Panc1 (cell line): ENCODE measurements around the gene DSCAML1. TPM values are rescaled to one million over a fixed set of nuclear protein-coding genes. Genes with fewer than 3 reads are reported as not detected.

ENCODE experiments used
- ATAC-seq: fragments of 200-7000 bp; cut with Tn5 transposase; 2 replicates; pipeline ENCODE4 v1.9.1; 2020; ENCODE audit warnings: mild to moderate bottlenecking, moderate library complexity
- BruUV-seq: library from RNA; stranded (reverse); fragments of 400-500 nt; replicated peaks from 2 replicates; lab custom pipeline; 2021; lab: Mats Ljungman, UMichigan
- CTCF ChIA-PET: fragments of 300-600 bp; sonication (Branson Sonifier 250); formaldehyde crosslinking; loops from one replicate; lab custom pipeline; 2022; ENCODE audit warnings: antibody characterized with exemption; lab: Charles Lee
- POLR2A ChIA-PET: fragments of 300-600 bp; sonication (Branson Sonifier 250); formaldehyde crosslinking; loops from one replicate; lab custom pipeline; 2022; ENCODE audit warnings: antibody characterized with exemption; lab: Charles Lee
- DNase-seq: peaks from one replicate; pipeline ENCODE4 v3.0.0-alpha.2; 2010; ENCODE audit warnings: low read depth, low spot score
- H3K27ac ChIP-seq: 2 replicates; pipeline ENCODE4 v1.5.1; 2011; ENCODE audit warnings: mild to moderate bottlenecking, low read length, inconsistent platforms
- H3K27me3 ChIP-seq: fragments of 200-500 bp; sonication (Bioruptor generic); 2 replicates; pipeline ENCODE4 v1.6.0; 2014; ENCODE audit warnings: low read length, inconsistent platforms; ENCODE audit not compliant: control insufficient read depth, insufficient read depth
- H3K36me3 ChIP-seq: fragments of 200-500 bp; sonication (Bioruptor generic); 2 replicates; pipeline ENCODE4 v1.5.1; 2014; ENCODE audit warnings: inconsistent platforms, mild to moderate bottlenecking, low read length, moderate library complexity; ENCODE audit not compliant: control insufficient read depth, insufficient read depth
- H3K4me1 ChIP-seq: 2 replicates; pipeline ENCODE4 v1.5.1; 2011; ENCODE audit warnings: inconsistent platforms, mild to moderate bottlenecking, low read length, moderate library complexity; ENCODE audit not compliant: control insufficient read depth, insufficient read depth
- H3K4me3 ChIP-seq, 2 experiments: 2 replicates each; pipeline ENCODE4 v1.5.1; 2011 to 2012; ENCODE audit warnings: low read depth in 2 of 2, low read length in 2 of 2, mild to moderate bottlenecking in 2 of 2, inconsistent platforms in 1 of 2, moderate library complexity in 1 of 2
- H3K9me3 ChIP-seq: fragments of 200-500 bp; sonication (Bioruptor generic); 2 replicates; pipeline ENCODE4 v1.5.1; 2014; ENCODE audit warnings: low read depth, mild to moderate bottlenecking, inconsistent platforms, low read length, moderate library complexity; ENCODE audit not compliant: control insufficient read depth, insufficient read depth
- POLR2AphosphoS5 ChIP-seq: IDR thresholded peaks from 2 replicates; pipeline ENCODE4 v1.6.1; 2012; ENCODE audit warnings: mild to moderate bottlenecking, low read depth, low read length, moderate library complexity
- SIN3A ChIP-seq: IDR thresholded peaks from 2 replicates; pipeline ENCODE4 v1.6.1; 2012; ENCODE audit warnings: low read depth, mild to moderate bottlenecking, low read length, moderate library complexity, borderline replicate concordance; ENCODE audit not compliant: insufficient read depth
- TCF7L2 ChIP-seq: IDR thresholded peaks from 2 replicates; pipeline ENCODE4 v1.6.1; 2011; ENCODE audit warnings: mild to moderate bottlenecking, low read depth, low read length, inconsistent platforms
- in situ Hi-C: cut with HindIII; loops from 2 replicates; pipeline ENCODE4 v1.10.0; 2016; ENCODE audit warnings: low sequenced_read_pairs, low pct_unique_long_range_greater_than_20kb
- intact Hi-C: fragments of 100-400 bp; cut with micrococcal nuclease; formaldehyde crosslinking; loops from one replicate; pipeline ENCODE4 v1.10.0; 2022; ENCODE audit not compliant: unreplicated experiment
- total RNA-seq: library from RNA; stranded (reverse); gene quantifications from one replicate; pipeline ENCODE4 v1.2.1, GENCODE V29; 2021; ENCODE audit not compliant: unreplicated experiment
- TF ChIP-seq, protein P1 (sequence below): fragments of 450-650 bp; IDR thresholded peaks from 2 replicates; pipeline ENCODE4 v1.5.1; 2017; ENCODE audit warnings: mild to moderate bottlenecking
- TF ChIP-seq, protein P2 (sequence below), 2 experiments: IDR thresholded peaks; 2 replicates each; pipeline ENCODE4 v1.6.1; 2011 to 2012; ENCODE audit warnings: low read depth in 2 of 2, control low read depth in 1 of 2, low read length in 1 of 2, mild to moderate bottlenecking in 1 of 2, moderate library complexity in 1 of 2; ENCODE audit not compliant: insufficient read depth in 1 of 2

The DSCAML1 gene
- total RNA-seq, 1 experiment from 2014 or later = 1.6 TPM

DNA sequence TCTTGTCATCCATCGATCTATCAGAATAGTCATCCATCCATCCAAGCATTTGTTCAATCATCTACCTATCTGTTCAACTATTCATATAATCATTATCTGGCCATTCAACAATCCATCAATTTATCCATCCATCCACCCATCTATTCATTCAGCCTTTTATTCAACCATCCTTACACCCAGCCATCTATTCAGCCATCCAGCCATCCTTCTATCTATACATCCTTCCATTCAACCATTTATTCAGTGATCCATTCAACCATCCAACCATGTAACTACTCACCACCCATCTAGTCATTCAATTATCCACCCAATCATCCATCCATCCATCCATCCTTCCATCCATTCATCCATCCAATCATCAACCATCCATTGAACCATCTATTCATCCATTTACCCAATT lies 362.5 kb downstream of the DSCAML1 start:
- no peak overlapping the region for H3K4me3 ChIP-seq
- CTCF ChIA-PET = no interaction called here
- no peak overlapping the region for H3K27ac ChIP-seq
- BruUV-seq = no TSS peak
- intact Hi-C loops = no loop called here
- H3K36me3 ChIP-seq = no peaks in the 10 kb centered on the region
- no peak for DNase-seq
- in situ Hi-C loops = loop anchor here (25.0 kb wide), 1 partner anchor 378 kb away; the partner anchor contains the start of gene FXYD2
- POLR2A ChIA-PET = no interaction called here
- TF ChIP-seq SIN3A = no peak
- TF ChIP-seq, protein P1, sequence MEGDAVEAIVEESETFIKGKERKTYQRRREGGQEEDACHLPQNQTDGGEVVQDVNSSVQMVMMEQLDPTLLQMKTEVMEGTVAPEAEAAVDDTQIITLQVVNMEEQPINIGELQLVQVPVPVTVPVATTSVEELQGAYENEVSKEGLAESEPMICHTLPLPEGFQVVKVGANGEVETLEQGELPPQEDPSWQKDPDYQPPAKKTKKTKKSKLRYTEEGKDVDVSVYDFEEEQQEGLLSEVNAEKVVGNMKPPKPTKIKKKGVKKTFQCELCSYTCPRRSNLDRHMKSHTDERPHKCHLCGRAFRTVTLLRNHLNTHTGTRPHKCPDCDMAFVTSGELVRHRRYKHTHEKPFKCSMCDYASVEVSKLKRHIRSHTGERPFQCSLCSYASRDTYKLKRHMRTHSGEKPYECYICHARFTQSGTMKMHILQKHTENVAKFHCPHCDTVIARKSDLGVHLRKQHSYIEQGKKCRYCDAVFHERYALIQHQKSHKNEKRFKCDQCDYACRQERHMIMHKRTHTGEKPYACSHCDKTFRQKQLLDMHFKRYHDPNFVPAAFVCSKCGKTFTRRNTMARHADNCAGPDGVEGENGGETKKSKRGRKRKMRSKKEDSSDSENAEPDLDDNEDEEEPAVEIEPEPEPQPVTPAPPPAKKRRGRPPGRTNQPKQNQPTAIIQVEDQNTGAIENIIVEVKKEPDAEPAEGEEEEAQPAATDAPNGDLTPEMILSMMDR = no peak
- TF ChIP-seq POLR2AphosphoS5 = no peak
- TF ChIP-seq, protein P2, sequence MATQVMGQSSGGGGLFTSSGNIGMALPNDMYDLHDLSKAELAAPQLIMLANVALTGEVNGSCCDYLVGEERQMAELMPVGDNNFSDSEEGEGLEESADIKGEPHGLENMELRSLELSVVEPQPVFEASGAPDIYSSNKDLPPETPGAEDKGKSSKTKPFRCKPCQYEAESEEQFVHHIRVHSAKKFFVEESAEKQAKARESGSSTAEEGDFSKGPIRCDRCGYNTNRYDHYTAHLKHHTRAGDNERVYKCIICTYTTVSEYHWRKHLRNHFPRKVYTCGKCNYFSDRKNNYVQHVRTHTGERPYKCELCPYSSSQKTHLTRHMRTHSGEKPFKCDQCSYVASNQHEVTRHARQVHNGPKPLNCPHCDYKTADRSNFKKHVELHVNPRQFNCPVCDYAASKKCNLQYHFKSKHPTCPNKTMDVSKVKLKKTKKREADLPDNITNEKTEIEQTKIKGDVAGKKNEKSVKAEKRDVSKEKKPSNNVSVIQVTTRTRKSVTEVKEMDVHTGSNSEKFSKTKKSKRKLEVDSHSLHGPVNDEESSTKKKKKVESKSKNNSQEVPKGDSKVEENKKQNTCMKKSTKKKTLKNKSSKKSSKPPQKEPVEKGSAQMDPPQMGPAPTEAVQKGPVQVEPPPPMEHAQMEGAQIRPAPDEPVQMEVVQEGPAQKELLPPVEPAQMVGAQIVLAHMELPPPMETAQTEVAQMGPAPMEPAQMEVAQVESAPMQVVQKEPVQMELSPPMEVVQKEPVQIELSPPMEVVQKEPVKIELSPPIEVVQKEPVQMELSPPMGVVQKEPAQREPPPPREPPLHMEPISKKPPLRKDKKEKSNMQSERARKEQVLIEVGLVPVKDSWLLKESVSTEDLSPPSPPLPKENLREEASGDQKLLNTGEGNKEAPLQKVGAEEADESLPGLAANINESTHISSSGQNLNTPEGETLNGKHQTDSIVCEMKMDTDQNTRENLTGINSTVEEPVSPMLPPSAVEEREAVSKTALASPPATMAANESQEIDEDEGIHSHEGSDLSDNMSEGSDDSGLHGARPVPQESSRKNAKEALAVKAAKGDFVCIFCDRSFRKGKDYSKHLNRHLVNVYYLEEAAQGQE (IDR thresholded peaks at IDR 0.05; ENCODE audit: insufficient read depth in 1 of 2, low read depth in 2 of 2, low read length in 1 of 2) = no peak
- H3K4me1 ChIP-seq = no peaks in the 10 kb centered on the region
- H3K9me3 ChIP-seq = no peaks in the 10 kb centered on the region
- H3K27me3 ChIP-seq = peaks cover 2% of the 10 kb centered on the region; the same call in 1 of the 2 replicates
- ATAC-seq = no peak

GRCh38 chr11:117433717-117434116 lies 363.3 kb downstream of the DSCAML1 start:
- BruUV-seq = no TSS peak
- Histone ChIP-seq H3K4me3 (no peak overlapping the region), H3K27me3 (peaks cover 2% of the 10 kb centered on the region; the same call in 1 of the 2 replicates), H3K4me1 (no peaks in the 10 kb centered on the region), H3K9me3 (no peaks in the 10 kb centered on the region), H3K27ac (no peak overlapping the region), H3K36me3 (no peaks in the 10 kb centered on the region)
- ChIA-PET CTCF (no interaction called here), POLR2A (no interaction called here)
- in situ Hi-C loops (loop anchor here (25.0 kb wide), 1 partner anchor 379 kb away; the partner anchor contains the start of gene FXYD2), intact Hi-C loops (no loop called here)
- TF ChIP-seq TCF7L2 (no peak), POLR2AphosphoS5 (no peak)
- TF ChIP-seq, protein P2 (IDR thresholded peaks at IDR 0.05; ENCODE audit: insufficient read depth in 1 of 2, low read depth in 2 of 2, low read length in 1 of 2) = no peak
- TF ChIP-seq, protein P1 = no peak
- no peak for ATAC-seq
- DNase-seq = no peak
